ENCODE results near the gene DGKQ.

DGKQ gene

DNA sequence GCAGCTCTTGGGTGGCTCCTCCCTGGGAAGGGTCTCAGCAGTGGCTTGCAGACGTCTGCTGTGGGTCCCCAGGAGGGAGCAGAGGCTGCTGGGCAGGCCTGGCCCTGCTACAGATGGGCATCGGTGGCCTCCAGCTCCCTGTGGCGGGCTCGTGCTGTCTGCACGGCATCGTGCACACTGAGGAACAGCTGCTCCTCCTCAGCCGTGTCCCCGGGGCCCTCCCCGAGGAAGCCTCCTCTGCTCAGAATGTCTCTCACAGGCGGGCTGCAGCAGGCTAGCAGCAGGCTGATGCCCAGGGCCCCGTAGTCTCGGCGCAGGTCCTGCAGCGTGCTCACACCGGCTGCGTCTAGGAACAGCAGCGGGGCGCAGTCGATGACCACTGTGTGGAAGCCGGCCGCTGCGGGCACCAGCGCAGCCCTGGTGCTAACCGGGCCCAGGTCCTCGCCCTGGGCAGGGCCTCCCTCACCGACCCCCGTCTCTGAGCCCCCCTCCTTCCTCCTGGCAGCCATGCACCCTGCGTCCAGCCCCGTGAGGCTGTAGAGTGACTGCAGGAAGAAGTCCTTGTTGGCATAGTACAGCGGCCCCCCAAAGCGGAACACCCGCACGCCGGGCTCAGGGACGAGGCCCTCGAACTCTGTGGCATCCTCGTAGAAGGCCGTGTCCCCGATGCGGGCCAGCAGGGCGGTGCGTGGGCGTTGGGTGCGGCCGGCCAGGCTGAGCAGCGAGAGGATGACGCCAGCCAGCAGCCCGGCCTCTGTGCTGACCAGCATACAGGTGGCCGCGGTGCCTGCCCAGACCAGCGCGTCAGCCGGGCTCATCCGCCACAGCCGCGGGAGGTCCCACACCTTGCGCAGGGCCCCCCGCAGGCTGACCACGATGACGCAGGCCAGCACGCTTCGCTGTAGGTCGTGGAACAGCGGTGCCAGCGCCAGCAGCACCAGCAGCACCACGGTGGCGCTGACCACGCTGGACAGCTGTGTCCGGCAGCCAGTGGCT, 15.7 kb upstream of the DGKQ start:
- POLR2A ChIA-PET: no interaction called here
- DNase-seq (ENCODE audit: extremely low spot score): no peak
- TF ChIP-seq, protein P1, sequence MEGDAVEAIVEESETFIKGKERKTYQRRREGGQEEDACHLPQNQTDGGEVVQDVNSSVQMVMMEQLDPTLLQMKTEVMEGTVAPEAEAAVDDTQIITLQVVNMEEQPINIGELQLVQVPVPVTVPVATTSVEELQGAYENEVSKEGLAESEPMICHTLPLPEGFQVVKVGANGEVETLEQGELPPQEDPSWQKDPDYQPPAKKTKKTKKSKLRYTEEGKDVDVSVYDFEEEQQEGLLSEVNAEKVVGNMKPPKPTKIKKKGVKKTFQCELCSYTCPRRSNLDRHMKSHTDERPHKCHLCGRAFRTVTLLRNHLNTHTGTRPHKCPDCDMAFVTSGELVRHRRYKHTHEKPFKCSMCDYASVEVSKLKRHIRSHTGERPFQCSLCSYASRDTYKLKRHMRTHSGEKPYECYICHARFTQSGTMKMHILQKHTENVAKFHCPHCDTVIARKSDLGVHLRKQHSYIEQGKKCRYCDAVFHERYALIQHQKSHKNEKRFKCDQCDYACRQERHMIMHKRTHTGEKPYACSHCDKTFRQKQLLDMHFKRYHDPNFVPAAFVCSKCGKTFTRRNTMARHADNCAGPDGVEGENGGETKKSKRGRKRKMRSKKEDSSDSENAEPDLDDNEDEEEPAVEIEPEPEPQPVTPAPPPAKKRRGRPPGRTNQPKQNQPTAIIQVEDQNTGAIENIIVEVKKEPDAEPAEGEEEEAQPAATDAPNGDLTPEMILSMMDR (IDR thresholded peaks at IDR 0.05; ENCODE audit: control extremely low read depth, extremely low read depth, low read depth, missing control alignments): no peak
- CTCF ChIA-PET: interaction anchor here (1.7 to 4.8 kb wide), 3 partner anchors 10 to 247 kb away, joined by 6 to 43 read pairs (median 7); no protein-coding TSS in a partner anchor

- CTCF ChIA-PET: interaction anchor here (0.6 to 4.8 kb wide), 21 partner anchors 9 to 705 kb away, joined by 3 to 43 read pairs (median 4); partner anchors contain the start of gene DGKQ
- TF ChIP-seq, protein P1 (IDR thresholded peaks at IDR 0.05; ENCODE audit: control extremely low read depth, extremely low read depth, low read depth, missing control alignments): no peak
- POLR2A ChIA-PET: no interaction called here
- no peak for DNase-seq (ENCODE audit: extremely low spot score)
Measured at GRCh38 chr4:987624-988513, 14.5 kb upstream of the DGKQ start.

GRCh38 chr4:986879-987623, 13.7 kb upstream of the DGKQ start, which contains the start of gene IDUA:
IDUA (plus strand) TSS chr4:987044; CDS start chr4:987085, 41 bp downstream.
- DNase-seq (ENCODE audit: extremely low spot score): peak; percentile 92
- ChIA-PET CTCF (interaction anchor here (0.6 to 4.8 kb wide), 24 partner anchors 8 to 706 kb away, joined by 3 to 43 read pairs (median 3); partner anchors contain the start of gene DGKQ), POLR2A (no interaction called here)
- TF ChIP-seq, protein P1 (IDR thresholded peaks at IDR 0.05; ENCODE audit: control extremely low read depth, extremely low read depth, low read depth, missing control alignments): peak; percentile 67

DNA sequence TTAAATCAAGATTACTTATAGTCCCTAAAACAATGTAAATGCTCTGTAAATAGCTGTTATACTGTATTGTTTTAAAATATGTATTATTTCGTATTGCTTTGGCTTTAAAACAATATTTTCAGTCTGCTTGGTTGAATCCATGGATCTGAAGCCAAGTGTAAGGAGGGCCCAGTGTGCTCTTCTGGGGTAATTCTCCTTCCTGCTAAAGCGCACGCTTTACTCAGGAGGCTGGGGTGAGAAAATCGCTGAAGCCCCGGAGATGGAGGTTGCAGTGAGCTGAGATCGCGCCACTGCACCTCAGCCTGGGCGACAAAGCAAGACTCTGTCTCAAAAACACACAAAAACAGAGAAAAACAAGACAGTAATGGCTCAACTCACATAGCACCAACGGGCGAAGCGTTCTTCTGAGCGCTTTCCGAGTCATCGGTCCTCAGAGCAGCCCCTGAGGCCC, 13.1 kb upstream of the DGKQ start:
- TF ChIP-seq, protein P1 (IDR thresholded peaks at IDR 0.05; ENCODE audit: control extremely low read depth, extremely low read depth, low read depth, missing control alignments): no peak
- ChIA-PET POLR2A (no interaction called here), CTCF (interaction anchor here (0.7 to 4.8 kb wide), 19 partner anchors 8 to 281 kb away, joined by 3 to 43 read pairs (median 3); partner anchors contain the start of gene DGKQ)
- DNase-seq (ENCODE audit: extremely low spot score): no peak

DNA sequence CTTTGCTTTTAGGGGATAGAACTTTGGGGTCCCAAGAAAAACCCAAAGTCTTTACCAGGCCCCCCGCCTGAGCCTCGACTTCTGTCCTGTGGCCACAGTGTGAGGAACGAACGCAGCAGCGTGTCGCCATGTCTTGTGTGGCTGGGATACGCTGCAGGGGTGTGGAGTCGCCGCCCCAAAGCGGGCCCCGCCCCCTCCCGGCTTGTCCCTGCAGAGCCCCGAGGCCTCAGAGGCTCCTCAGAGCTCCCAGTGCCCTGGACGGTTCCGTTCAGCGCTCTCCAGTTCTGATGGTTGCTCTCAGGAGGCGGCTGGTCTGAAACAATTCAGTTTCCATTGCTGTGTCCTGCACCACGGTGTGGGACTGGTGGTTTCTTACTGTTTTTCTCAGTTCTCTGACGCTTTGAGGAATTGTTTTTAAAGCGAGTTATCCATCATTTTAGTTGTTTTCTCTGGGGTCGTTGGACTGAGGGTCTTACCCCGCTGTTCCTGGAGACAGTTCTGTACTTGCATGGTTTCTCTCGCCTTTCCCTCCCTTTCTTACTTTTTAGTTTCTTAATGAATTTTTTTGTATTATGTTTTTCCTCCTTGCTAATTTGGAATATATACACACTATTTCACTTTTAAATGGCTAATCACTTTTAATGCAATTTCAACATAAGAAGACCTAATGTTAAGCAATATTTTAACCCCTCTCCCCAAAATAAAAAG, 11.9 kb upstream of the DGKQ start:
- TF ChIP-seq, protein P1 (IDR thresholded peaks at IDR 0.05; ENCODE audit: control extremely low read depth, extremely low read depth, low read depth, missing control alignments): no peak
- DNase-seq (ENCODE audit: extremely low spot score): peak; percentile 63
- POLR2A ChIA-PET: no interaction called here
- CTCF ChIA-PET: interaction anchor here (1.5 to 4.8 kb wide), 2 partner anchors 21 to 243 kb away, joined by 3 to 43 read pairs; no protein-coding TSS in a partner anchor
